ENCODE measurements around the gene RBFA. TPM values are rescaled to one million over a fixed set of nuclear protein-coding genes. Genes with fewer than 3 reads are reported as not detected.
"Not testable (repeated sequence)": the region's sequence is repeated elsewhere in the genome, so short reads cannot be mapped to it uniquely, and the experiment has no call there.

The RBFA gene
- total RNA-seq, 1 experiment from 2014 or later, result 25.1 TPM

- intact Hi-C loops (cut with micrococcal nuclease; ENCODE audit: unreplicated experiment), result loop anchor here (2.0 kb wide), 1 partner anchor 46 kb away; the partner anchor contains the start of gene RBFA
- H3K9me2 ChIP-seq (ENCODE audit: insufficient read depth), result no peaks in the 10 kb centered on the region
- no peaks in the 10 kb centered on the region for H3K27me3 ChIP-seq (ENCODE audit: insufficient read depth, low read depth)
- TF ChIP-seq EZH2 (IDR thresholded peaks at IDR 0.05; ENCODE audit: low read depth), result no peak
- TF ChIP-seq CTCF (conservative IDR thresholded peaks at IDR 0.05), result no peak
- CTCF ChIA-PET, result no interaction called here
- H3K27ac ChIP-seq, result peak overlapping the region; percentile 82
- peaks cover 20% of the 10 kb centered on the region; the same call in 1 of the 2 replicates for H3K36me3 ChIP-seq (ENCODE audit: low read depth)
- H3K9me3 ChIP-seq (ENCODE audit: insufficient read depth, low read depth), result no peaks in the 10 kb centered on the region
- H3K4me3 ChIP-seq, result peak overlapping the region; percentile 88
- peaks cover 47% of the 10 kb centered on the region for H3K79me2 ChIP-seq (ENCODE audit: low read depth)
- no TSS peak for BruUV-seq (replicated peaks)
- peaks cover 23% of the 10 kb centered on the region for H3K4me1 ChIP-seq (replicated peaks; ENCODE audit: insufficient read depth)
- H3F3A ChIP-seq (ENCODE audit: insufficient read depth, low read depth), result peaks cover 22% of the 10 kb centered on the region
- H3K4me2 ChIP-seq, result peak overlapping the region; percentile 87
- DNase-seq, result no peak
- H2AFZ ChIP-seq, result peak overlapping the region; percentile 88
- POLR2A ChIA-PET (ENCODE audit: unreplicated experiment), result interaction anchor here (0.6 to 1.1 kb wide), 3 partner anchors 45 to 190 kb away, joined by 4 to 18 read pairs (median 4); partner anchors contain the start of gene RBFA
- peaks cover 37% of the 10 kb centered on the region for H4K20me1 ChIP-seq (ENCODE audit: insufficient read depth)
Observed at GRCh38 chr18:79989195-79989497, 45.1 kb upstream of the RBFA start.

- intact Hi-C loops (cut with micrococcal nuclease; ENCODE audit: unreplicated experiment), result no loop called here
- no peaks in the 10 kb centered on the region for H3K36me3 ChIP-seq (ENCODE audit: low read depth)
- BruUV-seq (replicated peaks), result no TSS peak
- POLR2A ChIA-PET (ENCODE audit: unreplicated experiment), result no interaction called here
- TF ChIP-seq EZH2 (IDR thresholded peaks at IDR 0.05; ENCODE audit: low read depth) (no peak), CTCF (conservative IDR thresholded peaks at IDR 0.05) (no peak)
- H3K4me1 ChIP-seq (replicated peaks; ENCODE audit: insufficient read depth), result peaks cover 15% of the 10 kb centered on the region
- CTCF ChIA-PET, result no interaction called here
- H3K4me3 ChIP-seq, result no peak overlapping the region
- H2AFZ ChIP-seq, result no peak overlapping the region
- peaks cover 14% of the 10 kb centered on the region for H4K20me1 ChIP-seq (ENCODE audit: insufficient read depth)
- no peaks in the 10 kb centered on the region for H3K9me3 ChIP-seq (ENCODE audit: insufficient read depth, low read depth)
- no peak for DNase-seq
- no peaks in the 10 kb centered on the region for H3K9me2 ChIP-seq (ENCODE audit: insufficient read depth)
- no peak overlapping the region for H3K4me2 ChIP-seq
- H3F3A ChIP-seq (ENCODE audit: insufficient read depth, low read depth), result peaks cover 18% of the 10 kb centered on the region
- 0 out of 2 replicates have a peak, but pooled peaks cover 3% of the 10 kb centered on the region for H3K27me3 ChIP-seq (ENCODE audit: insufficient read depth, low read depth)
- no peak overlapping the region for H3K27ac ChIP-seq
- H3K79me2 ChIP-seq (ENCODE audit: low read depth), result peaks cover 23% of the 10 kb centered on the region
Observed at GRCh38 chr18:79991494-79991893, 42.7 kb upstream of the RBFA start.

GRCh38 chr18:79999701-80000100, 34.5 kb upstream of the RBFA start:
- H2AFZ ChIP-seq; H3F3A ChIP-seq (ENCODE audit: insufficient read depth, low read depth); DNase-seq; H3K9me3 ChIP-seq (ENCODE audit: insufficient read depth, low read depth); H3K4me3 ChIP-seq; H3K9me2 ChIP-seq (ENCODE audit: insufficient read depth); H3K79me2 ChIP-seq (ENCODE audit: low read depth); H3K27me3 ChIP-seq (ENCODE audit: insufficient read depth, low read depth); H3K4me1 ChIP-seq (replicated peaks; ENCODE audit: insufficient read depth); H4K20me1 ChIP-seq (ENCODE audit: insufficient read depth); H3K27ac ChIP-seq; H3K4me2 ChIP-seq; BruUV-seq (replicated peaks); POLR2A ChIA-PET (ENCODE audit: unreplicated experiment); intact Hi-C loops (cut with micrococcal nuclease; ENCODE audit: unreplicated experiment); H3K36me3 ChIP-seq (ENCODE audit: low read depth); CTCF ChIA-PET: not testable (repeated sequence)

GRCh38 chr18:80000877-80001276, 33.4 kb upstream of the RBFA start:
- POLR2A ChIA-PET (ENCODE audit: unreplicated experiment), result no interaction called here
- H3K79me2 ChIP-seq (ENCODE audit: low read depth), result no peaks in the 10 kb centered on the region
- H3F3A ChIP-seq (ENCODE audit: insufficient read depth, low read depth), result no peaks in the 10 kb centered on the region
- no peak overlapping the region for H3K4me2 ChIP-seq
- no peak overlapping the region for H3K27ac ChIP-seq
- CTCF ChIA-PET, result no interaction called here
- intact Hi-C loops (cut with micrococcal nuclease; ENCODE audit: unreplicated experiment), result no loop called here
- no peaks in the 10 kb centered on the region for H3K36me3 ChIP-seq (ENCODE audit: low read depth)
- no peak for TF ChIP-seq CTCF (conservative IDR thresholded peaks at IDR 0.05)
- TF ChIP-seq EZH2 (IDR thresholded peaks at IDR 0.05; ENCODE audit: low read depth), result no peak
- BruUV-seq (replicated peaks), result no TSS peak
- H3K4me3 ChIP-seq, result no peak overlapping the region
- H4K20me1 ChIP-seq (ENCODE audit: insufficient read depth), result no peaks in the 10 kb centered on the region
- H3K9me3 ChIP-seq (ENCODE audit: insufficient read depth, low read depth), result no peaks in the 10 kb centered on the region
- H3K4me1 ChIP-seq (replicated peaks; ENCODE audit: insufficient read depth), result no peaks in the 10 kb centered on the region
- H3K27me3 ChIP-seq (ENCODE audit: insufficient read depth, low read depth), result 0 out of 2 replicates have a peak, but pooled peaks cover 3% of the 10 kb centered on the region
- no peak overlapping the region for H2AFZ ChIP-seq
- DNase-seq, result no peak
- H3K9me2 ChIP-seq (ENCODE audit: insufficient read depth), result no peaks in the 10 kb centered on the region
